Measurements from ENCODE around the gene MUC5AC.

The MUC5AC gene

GRCh38 chr11:1233351-1234053, 75.7 kb downstream of the MUC5AC start:
- intact Hi-C loops (cut with micrococcal nuclease): no loop called here
- H3K36me3 Mint-ChIP-seq (ENCODE audit: low read depth): no peaks in the 10 kb centered on the region
- H3K4me3 Mint-ChIP-seq: no peak overlapping the region
- no peak overlapping the region for H3K27ac Mint-ChIP-seq
- H3K9me3 Mint-ChIP-seq: no peaks in the 10 kb centered on the region
- H3K4me1 Mint-ChIP-seq (ENCODE audit: low read depth): no peaks in the 10 kb centered on the region
- H3K27me3 Mint-ChIP-seq: no peaks in the 10 kb centered on the region

- no peaks in the 10 kb centered on the region for H3K36me3 Mint-ChIP-seq (ENCODE audit: low read depth)
- intact Hi-C loops (cut with micrococcal nuclease): no loop called here
- no peaks in the 10 kb centered on the region for H3K4me1 Mint-ChIP-seq (ENCODE audit: low read depth)
- no peak overlapping the region for H3K4me3 Mint-ChIP-seq
- H3K9me3 Mint-ChIP-seq: no peaks in the 10 kb centered on the region
- no peaks in the 10 kb centered on the region for H3K27me3 Mint-ChIP-seq
- H3K27ac Mint-ChIP-seq: no peak overlapping the region
Measured at GRCh38 chr11:1234054-1234720, 76.4 kb downstream of the MUC5AC start.

GRCh38 chr11:1234771-1235305, 77.1 kb downstream of the MUC5AC start:
- Mint-ChIP-seq H3K4me1 (ENCODE audit: low read depth) (no peaks in the 10 kb centered on the region), H3K27me3 (no peaks in the 10 kb centered on the region), H3K27ac (no peak overlapping the region), H3K9me3 (no peaks in the 10 kb centered on the region), H3K4me3 (no peak overlapping the region), H3K36me3 (ENCODE audit: low read depth) (no peaks in the 10 kb centered on the region)
- intact Hi-C loops (cut with micrococcal nuclease): no loop called here

DNA sequence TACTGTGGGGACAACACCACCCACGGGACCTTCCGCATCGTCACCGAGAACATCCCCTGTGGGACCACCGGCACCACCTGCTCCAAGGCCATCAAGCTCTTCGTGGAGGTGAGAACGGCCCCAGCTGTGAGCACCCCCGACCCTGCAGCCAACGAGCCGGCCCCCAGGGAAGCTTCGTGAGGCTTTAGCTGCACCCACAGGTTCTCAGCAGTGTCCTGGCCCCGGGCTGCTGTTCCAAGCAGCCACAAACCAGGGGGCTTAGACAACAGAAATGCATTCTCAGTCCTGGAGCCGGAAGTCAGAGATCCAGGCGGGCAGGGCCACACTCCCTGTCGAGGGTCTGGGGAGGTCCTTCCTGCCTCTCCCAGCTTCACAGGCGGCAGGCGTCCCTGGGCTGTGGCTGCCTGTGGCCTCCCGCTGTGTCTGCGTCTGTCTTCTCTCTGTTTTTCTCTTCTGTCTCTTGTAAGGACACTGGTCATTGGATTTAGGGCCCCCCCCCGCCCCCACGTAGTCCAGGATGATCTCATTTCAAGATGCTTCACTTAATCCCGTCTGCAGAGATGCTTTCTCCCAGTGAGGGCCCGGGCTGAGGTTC, 77.7 kb downstream of the MUC5AC start:
- H3K36me3 Mint-ChIP-seq (ENCODE audit: low read depth): no peaks in the 10 kb centered on the region
- H3K27ac Mint-ChIP-seq: no peak overlapping the region
- no peaks in the 10 kb centered on the region for H3K9me3 Mint-ChIP-seq
- H3K4me3 Mint-ChIP-seq: no peak overlapping the region
- intact Hi-C loops (cut with micrococcal nuclease): no loop called here
- H3K4me1 Mint-ChIP-seq (ENCODE audit: low read depth): no peaks in the 10 kb centered on the region
- no peaks in the 10 kb centered on the region for H3K27me3 Mint-ChIP-seq

GRCh38 chr11:1235901-1236315, 78.2 kb downstream of the MUC5AC start:
- no peak overlapping the region for H3K27ac Mint-ChIP-seq
- intact Hi-C loops (cut with micrococcal nuclease): no loop called here
- H3K27me3 Mint-ChIP-seq: no peaks in the 10 kb centered on the region
- H3K9me3 Mint-ChIP-seq: no peaks in the 10 kb centered on the region
- H3K36me3 Mint-ChIP-seq (ENCODE audit: low read depth): no peaks in the 10 kb centered on the region
- no peak overlapping the region for H3K4me3 Mint-ChIP-seq
- H3K4me1 Mint-ChIP-seq (ENCODE audit: low read depth): no peaks in the 10 kb centered on the region

DNA sequence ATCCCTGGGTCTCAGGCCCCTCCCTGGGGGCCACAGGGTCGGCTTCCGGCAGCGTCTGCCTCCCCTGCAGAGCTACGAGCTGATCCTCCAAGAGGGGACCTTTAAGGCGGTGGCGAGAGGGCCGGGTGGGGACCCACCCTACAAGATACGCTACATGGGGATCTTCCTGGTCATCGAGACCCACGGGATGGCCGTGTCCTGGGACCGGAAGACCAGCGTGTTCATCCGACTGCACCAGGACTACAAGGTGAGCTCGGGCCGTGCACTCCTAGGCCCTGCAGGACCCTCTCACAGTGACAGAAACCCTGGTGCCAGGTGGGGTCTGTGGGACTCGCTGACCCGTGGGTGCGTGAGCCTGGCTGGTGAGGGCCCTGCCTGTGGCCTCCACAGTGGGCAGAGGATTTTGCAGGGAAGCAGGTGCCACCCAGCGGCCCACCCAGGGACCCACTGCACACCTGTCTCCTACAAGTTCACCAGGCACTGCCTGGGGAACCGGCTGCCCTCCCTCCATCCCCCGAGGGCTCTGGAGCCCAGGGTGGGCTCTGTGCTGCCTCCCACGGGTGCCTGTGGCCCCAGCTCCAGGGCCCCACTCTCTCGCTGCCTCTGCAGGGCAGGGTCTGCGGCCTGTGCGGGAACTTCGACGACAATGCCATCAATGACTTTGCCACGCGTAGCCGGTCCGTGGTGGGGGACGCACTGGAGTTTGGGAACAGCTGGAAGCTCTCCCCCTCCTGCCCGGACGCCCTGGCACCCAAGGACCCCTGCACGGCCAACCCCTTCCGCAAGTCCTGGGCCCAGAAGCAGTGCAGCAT, 78.8 kb downstream of the MUC5AC start:
- Mint-ChIP-seq H3K4me3 (no peak overlapping the region), H3K27me3 (no peaks in the 10 kb centered on the region), H3K9me3 (peaks cover 2% of the 10 kb centered on the region), H3K27ac (no peak overlapping the region), H3K36me3 (ENCODE audit: low read depth) (no peaks in the 10 kb centered on the region), H3K4me1 (ENCODE audit: low read depth) (no peaks in the 10 kb centered on the region)
- intact Hi-C loops (cut with micrococcal nuclease): no loop called here

DNA sequence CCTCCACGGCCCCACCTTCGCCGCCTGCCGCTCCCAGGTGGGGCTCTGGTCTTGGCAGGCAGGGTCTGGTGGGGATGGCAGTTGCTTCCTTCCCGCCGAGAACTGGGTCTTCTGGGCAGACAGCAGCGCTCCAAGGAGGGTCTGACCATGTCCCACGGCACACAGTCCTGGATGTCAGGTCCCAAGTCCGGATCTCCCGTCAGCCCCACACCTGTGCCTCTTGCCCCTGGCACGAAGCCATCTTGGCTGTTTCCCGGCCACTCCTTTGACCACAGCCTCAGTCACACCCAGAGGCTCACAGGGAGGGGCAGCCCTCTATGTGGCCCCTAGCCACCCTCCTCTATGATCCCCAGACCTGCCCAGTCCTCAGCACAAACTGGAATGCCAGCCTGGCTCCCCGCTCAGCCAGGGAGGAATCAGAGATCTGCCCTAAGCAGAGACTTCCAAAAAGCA, 79.4 kb downstream of the MUC5AC start:
- H3K4me3 Mint-ChIP-seq: no peak overlapping the region
- intact Hi-C loops (cut with micrococcal nuclease): no loop called here
- no peak overlapping the region for H3K27ac Mint-ChIP-seq
- H3K36me3 Mint-ChIP-seq (ENCODE audit: low read depth): no peaks in the 10 kb centered on the region
- H3K4me1 Mint-ChIP-seq (ENCODE audit: low read depth): no peaks in the 10 kb centered on the region
- H3K9me3 Mint-ChIP-seq: peaks cover 8% of the 10 kb centered on the region
- no peaks in the 10 kb centered on the region for H3K27me3 Mint-ChIP-seq

DNA sequence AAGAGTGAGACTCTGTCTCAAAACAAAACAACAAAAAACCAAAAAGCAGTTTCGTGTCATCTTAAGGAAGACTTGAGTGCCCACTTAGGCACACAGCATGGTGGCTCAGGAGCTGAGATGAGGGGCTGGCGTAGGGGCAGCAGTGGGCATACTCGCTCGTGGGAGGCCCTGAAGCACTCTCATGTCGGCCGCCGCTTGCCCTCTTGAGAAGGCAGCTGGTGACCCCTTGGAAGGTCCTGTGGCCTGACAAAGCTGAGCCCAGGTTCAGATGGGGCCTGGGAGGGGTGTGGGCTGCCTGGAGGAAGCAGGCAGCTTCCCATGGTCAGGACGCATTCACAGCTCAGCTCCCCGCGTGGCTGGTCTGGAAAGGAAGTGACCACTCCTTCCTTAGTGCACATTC, 80.1 kb downstream of the MUC5AC start:
- intact Hi-C loops (cut with micrococcal nuclease): no loop called here
- Mint-ChIP-seq H3K4me3 (no peak overlapping the region), H3K4me1 (ENCODE audit: low read depth) (no peaks in the 10 kb centered on the region), H3K9me3 (peaks cover 15% of the 10 kb centered on the region), H3K36me3 (ENCODE audit: low read depth) (no peaks in the 10 kb centered on the region), H3K27me3 (no peaks in the 10 kb centered on the region), H3K27ac (no peak overlapping the region)

DNA sequence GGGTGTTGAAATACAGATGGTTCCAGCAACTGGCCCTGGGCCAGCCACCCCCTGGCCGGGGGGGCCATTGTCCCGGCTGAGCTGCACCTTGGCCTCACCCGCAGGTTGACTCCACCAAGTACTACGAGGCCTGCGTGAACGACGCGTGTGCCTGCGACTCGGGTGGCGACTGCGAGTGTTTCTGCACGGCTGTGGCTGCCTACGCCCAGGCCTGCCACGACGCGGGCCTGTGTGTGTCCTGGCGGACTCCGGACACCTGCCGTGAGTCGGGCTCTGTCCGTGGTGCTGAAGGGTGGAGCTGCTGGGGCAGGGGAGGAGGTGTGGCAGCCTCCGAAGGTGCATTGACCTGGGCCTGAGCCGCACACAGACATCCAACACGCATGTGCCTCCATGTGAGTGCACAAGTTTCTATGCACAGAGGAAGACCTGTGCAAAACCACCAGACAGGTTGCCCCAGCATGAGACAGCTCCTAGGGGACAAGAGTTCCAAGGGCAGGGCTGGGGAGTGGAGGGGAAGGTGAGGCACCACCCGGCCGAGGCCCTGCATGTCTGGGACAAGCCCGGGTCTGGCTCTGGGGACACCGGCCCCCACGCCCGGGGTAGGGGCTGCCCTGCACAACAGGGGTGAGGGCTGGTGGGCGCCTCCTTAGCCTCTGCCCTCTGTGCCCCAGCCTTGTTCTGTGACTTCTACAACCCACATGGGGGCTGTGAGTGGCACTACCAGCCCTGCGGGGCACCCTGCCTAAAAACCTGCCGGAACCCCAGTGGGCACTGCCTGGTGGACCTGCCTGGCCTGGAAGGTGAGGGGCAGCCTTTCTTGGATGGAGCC, 81.2 kb downstream of the MUC5AC start:
- Mint-ChIP-seq H3K4me3 (no peak overlapping the region), H3K27me3 (no peaks in the 10 kb centered on the region), H3K36me3 (ENCODE audit: low read depth) (no peaks in the 10 kb centered on the region), H3K27ac (no peak overlapping the region), H3K4me1 (ENCODE audit: low read depth) (no peaks in the 10 kb centered on the region), H3K9me3 (peaks cover 19% of the 10 kb centered on the region)
- intact Hi-C loops (cut with micrococcal nuclease): no loop called here

DNA sequence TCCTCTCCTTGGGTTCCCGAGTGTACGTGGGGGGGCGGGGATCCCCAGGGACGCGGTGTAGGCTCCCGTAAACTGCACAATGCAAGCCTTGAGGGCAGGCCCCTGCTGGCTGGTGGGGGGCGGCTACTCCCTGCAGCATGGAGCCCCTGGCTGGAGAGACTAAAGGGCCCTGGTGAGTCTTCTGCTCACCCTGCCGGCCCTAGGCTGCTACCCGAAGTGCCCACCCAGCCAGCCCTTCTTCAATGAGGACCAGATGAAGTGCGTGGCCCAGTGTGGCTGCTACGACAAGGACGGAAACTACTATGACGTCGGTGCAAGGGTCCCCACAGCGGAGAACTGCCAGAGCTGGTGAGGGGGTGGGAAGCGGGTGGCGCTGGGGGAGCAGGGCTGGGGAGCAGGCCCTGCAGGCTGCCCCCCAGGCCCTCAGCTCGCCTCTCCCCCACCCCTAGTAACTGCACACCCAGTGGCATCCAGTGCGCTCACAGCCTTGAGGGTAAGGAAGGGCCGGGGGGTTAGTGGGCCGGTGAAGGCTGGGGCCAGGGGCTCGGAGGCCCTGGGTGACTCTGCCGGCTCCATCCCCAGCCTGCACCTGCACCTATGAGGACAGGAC, 81.9 kb downstream of the MUC5AC start:
- intact Hi-C loops (cut with micrococcal nuclease): no loop called here
- no peak overlapping the region for H3K27ac Mint-ChIP-seq
- no peak overlapping the region for H3K4me3 Mint-ChIP-seq
- H3K27me3 Mint-ChIP-seq: no peaks in the 10 kb centered on the region
- H3K4me1 Mint-ChIP-seq (ENCODE audit: low read depth): no peaks in the 10 kb centered on the region
- no peaks in the 10 kb centered on the region for H3K36me3 Mint-ChIP-seq (ENCODE audit: low read depth)
- peaks cover 19% of the 10 kb centered on the region for H3K9me3 Mint-ChIP-seq

DNA sequence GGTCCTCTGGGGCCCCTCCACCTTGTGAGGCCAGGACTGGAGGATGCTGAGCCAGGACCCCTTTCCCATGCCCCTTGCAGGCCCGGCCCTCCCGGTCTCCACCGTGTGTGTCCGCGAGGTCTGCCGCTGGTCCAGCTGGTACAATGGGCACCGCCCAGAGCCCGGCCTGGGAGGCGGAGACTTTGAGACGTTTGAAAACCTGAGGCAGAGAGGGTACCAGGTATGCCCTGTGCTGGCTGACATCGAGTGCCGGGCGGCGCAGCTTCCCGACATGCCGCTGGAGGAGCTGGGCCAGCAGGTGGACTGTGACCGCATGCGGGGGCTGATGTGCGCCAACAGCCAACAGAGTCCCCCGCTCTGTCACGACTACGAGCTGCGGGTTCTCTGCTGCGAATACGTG, 83.0 kb downstream of the MUC5AC start:
- Mint-ChIP-seq H3K27ac (no peak overlapping the region), H3K4me1 (ENCODE audit: low read depth) (no peaks in the 10 kb centered on the region), H3K4me3 (no peak overlapping the region), H3K9me3 (peaks cover 22% of the 10 kb centered on the region), H3K27me3 (no peaks in the 10 kb centered on the region), H3K36me3 (ENCODE audit: low read depth) (no peaks in the 10 kb centered on the region)
- intact Hi-C loops (cut with micrococcal nuclease): no loop called here

GRCh38 chr11:1241706-1242105, 84.0 kb downstream of the MUC5AC start:
- H3K27ac Mint-ChIP-seq: no peak overlapping the region
- peaks cover 32% of the 10 kb centered on the region for H3K9me3 Mint-ChIP-seq
- no peaks in the 10 kb centered on the region for H3K36me3 Mint-ChIP-seq (ENCODE audit: low read depth)
- intact Hi-C loops (cut with micrococcal nuclease): no loop called here
- no peaks in the 10 kb centered on the region for H3K27me3 Mint-ChIP-seq
- no peak overlapping the region for H3K4me3 Mint-ChIP-seq
- no peaks in the 10 kb centered on the region for H3K4me1 Mint-ChIP-seq (ENCODE audit: low read depth)

GRCh38 chr11:1242289-1242688, 84.5 kb downstream of the MUC5AC start:
- no peaks in the 10 kb centered on the region for H3K27me3 Mint-ChIP-seq
- intact Hi-C loops (cut with micrococcal nuclease): no loop called here
- no peaks in the 10 kb centered on the region for H3K4me1 Mint-ChIP-seq (ENCODE audit: low read depth)
- H3K4me3 Mint-ChIP-seq: no peak overlapping the region
- no peak overlapping the region for H3K27ac Mint-ChIP-seq
- no peaks in the 10 kb centered on the region for H3K36me3 Mint-ChIP-seq (ENCODE audit: low read depth)
- H3K9me3 Mint-ChIP-seq: peaks cover 37% of the 10 kb centered on the region

All from dendritic cell treated with granulocyte-macrophage colony-stimulating factor and Interleukin-4, amounts not matched to agents 40 ng/mL and 50 ng/mL, for 4 days (primary cell).